PC-3 (cell line): ENCODE data around the gene ZNF496. TPM values are rescaled to one million over a fixed set of nuclear protein-coding genes. Genes with fewer than 3 reads are reported as not detected.

Source experiments
- ATAC-seq: fragments of 200-7000 bp; cut with Tn5 transposase; 2 replicates; pipeline ENCODE4 v1.9.1; 2020; ENCODE audit warnings: mild to moderate bottlenecking, moderate library complexity
- BruUV-seq: library from RNA; stranded (reverse); fragments of 400-500 nt; replicated peaks from 2 replicates; lab custom pipeline; 2021; lab: Mats Ljungman, UMichigan
- CTCF ChIA-PET: fragments of 300-600 bp; sonication (Branson Sonifier 250); formaldehyde crosslinking; loops from one replicate; lab custom pipeline; 2022; ENCODE audit warnings: antibody characterized with exemption; lab: Charles Lee
- POLR2A ChIA-PET: fragments of 300-600 bp; sonication (Branson Sonifier 250); formaldehyde crosslinking; loops from one replicate; lab custom pipeline; 2022; ENCODE audit warnings: antibody characterized with exemption; ENCODE audit not compliant: unreplicated experiment; lab: Charles Lee
- DNase-seq: peaks from one replicate; pipeline ENCODE4 v3.0.0-alpha.2; 2015
- H2AFZ ChIP-seq: fragments of 300-600 bp; sonication (generic); 2 replicates; pipeline ENCODE4 v1.6.0; 2016; ENCODE audit warnings: antibody characterized with exemption, low read length
- H3F3A ChIP-seq: fragments of 300-600 bp; sonication (generic); one replicate; pipeline ENCODE4 v1.6.0; 2017; ENCODE audit warnings: antibody characterized with exemption, low read length, control low read depth, mild to moderate bottlenecking; ENCODE audit not compliant: unreplicated experiment
- H3K27ac ChIP-seq: fragments of 300-600 bp; sonication (generic); 2 replicates; pipeline ENCODE4 v1.5.1; 2016; ENCODE audit warnings: mild to moderate bottlenecking, low read length
- H3K27me3 ChIP-seq: fragments of 300-600 bp; sonication (generic); 2 replicates; pipeline ENCODE4 v1.6.1; 2016; ENCODE audit warnings: low read length, mixed read lengths
- H3K36me3 ChIP-seq: fragments of 300-600 bp; sonication (generic); 2 replicates; pipeline ENCODE4 v1.6.1; 2016; ENCODE audit warnings: low read depth, mixed run types, low read length, mixed read lengths
- H3K4me1 ChIP-seq: fragments of 300-600 bp; sonication (generic); 2 replicates; pipeline ENCODE4 v1.5.1; 2016; ENCODE audit warnings: low read length; ENCODE audit not compliant: insufficient read depth
- H3K4me2 ChIP-seq: fragments of 300-600 bp; sonication (generic); 2 replicates; pipeline ENCODE4 v1.6.0; 2016; ENCODE audit warnings: low read length
- H3K4me3 ChIP-seq: fragments of 300-600 bp; sonication (generic); 2 replicates; pipeline ENCODE4 v1.5.1; 2016; ENCODE audit warnings: mild to moderate bottlenecking, low read length, mixed read lengths
- H3K79me2 ChIP-seq: fragments of 300-600 bp; sonication (generic); 2 replicates; pipeline ENCODE4 v1.6.1; 2017; ENCODE audit warnings: low read length, mixed read lengths
- H3K9ac ChIP-seq: fragments of 300-600 bp; sonication (generic); 2 replicates; pipeline ENCODE4 v1.6.0; 2016; ENCODE audit warnings: mild to moderate bottlenecking, low read length
- H3K9me2 ChIP-seq: fragments of 300-600 bp; sonication (generic); replicated peaks from 2 replicates; pipeline ENCODE4 v1.6.1; 2016; ENCODE audit warnings: mixed run types, low read length, mixed read lengths
- H3K9me3 ChIP-seq: fragments of 300-600 bp; sonication (generic); 2 replicates; pipeline ENCODE4 v1.6.1; 2016; ENCODE audit warnings: low read length, mixed read lengths
- H4K20me1 ChIP-seq: fragments of 300-600 bp; sonication (generic); 2 replicates; pipeline ENCODE4 v1.6.1; 2016; ENCODE audit warnings: low read length, mixed read lengths
- CTCF ChIP-seq: fragments of 300-600 bp; sonication (generic); conservative IDR thresholded peaks from 2 replicates; pipeline ENCODE4 v1.5.1; 2017; ENCODE audit warnings: antibody characterized with exemption, low read depth, mild to moderate bottlenecking, low read length
- EZH2 ChIP-seq: fragments of 300-600 bp; sonication (generic); IDR thresholded peaks from one replicate; pipeline ENCODE4 v1.6.1; 2017; ENCODE audit warnings: antibody characterized with exemption, mild to moderate bottlenecking, low read length; ENCODE audit not compliant: unreplicated experiment
- EZH2phosphoT487 ChIP-seq: fragments of 300-600 bp; sonication (generic); IDR thresholded peaks from 2 replicates; pipeline ENCODE4 v1.6.1; 2018; ENCODE audit warnings: mild to moderate bottlenecking, antibody characterized with exemption, low read length, borderline replicate concordance
- intact Hi-C: fragments of 100-400 bp; cut with micrococcal nuclease; formaldehyde crosslinking; loops from 2 replicates; pipeline ENCODE4 v1.9.0; 2023
- total RNA-seq: library from RNA; depleted of rRNA; stranded (reverse); fragments of >200 nt; gene quantifications from 2 replicates; pipeline ENCODE4 v1.2.3, GENCODE V29; 2014

The ZNF496 gene
- total RNA-seq, 1 experiment from 2014 or later = 79.4 TPM

DNA sequence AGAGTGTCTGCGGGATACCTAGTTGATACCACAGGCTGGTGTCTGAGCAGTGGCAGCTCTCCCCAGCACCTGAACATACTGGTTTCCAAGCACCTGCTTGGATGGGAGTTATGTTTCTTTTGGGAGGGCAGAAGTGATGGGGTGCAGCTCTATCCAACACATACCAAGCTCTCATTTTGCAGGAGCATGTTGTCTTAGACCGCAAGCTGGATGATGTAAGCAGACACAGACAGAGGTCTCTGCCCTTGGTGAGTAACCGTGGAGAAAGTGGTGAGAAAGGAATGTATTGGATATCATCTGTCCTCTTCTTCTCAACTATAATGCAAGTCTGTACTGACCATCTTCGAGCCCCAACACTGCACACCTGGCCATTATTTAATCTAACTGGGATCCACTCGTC is 37.4 kb downstream of the ZNF496 start:
- DNase-seq = peak; percentile 26

DNA sequence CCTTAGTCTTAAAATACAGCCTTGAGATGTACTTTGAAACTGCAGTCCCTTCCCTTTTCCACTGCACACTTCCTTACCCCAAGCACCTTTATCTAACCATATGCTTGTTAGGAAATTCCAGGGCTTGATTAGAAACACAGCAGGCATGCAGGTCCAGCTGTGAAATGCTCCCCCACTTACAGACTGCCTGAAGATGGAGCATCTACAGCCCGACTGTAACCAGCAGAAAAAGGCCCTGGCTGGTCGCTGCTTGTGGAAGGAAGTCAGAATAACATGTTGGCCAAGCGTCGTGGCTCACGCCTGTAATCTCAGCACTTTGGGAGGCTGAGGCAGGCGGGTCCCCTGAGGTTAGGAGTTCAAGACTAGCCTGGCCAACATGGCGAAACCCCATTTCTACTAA is 38.6 kb downstream of the ZNF496 start:
- BruUV-seq = no TSS peak
- no peaks in the 10 kb centered on the region for H3K79me2 ChIP-seq
- no peak overlapping the region for H2AFZ ChIP-seq
- H3K9me3 ChIP-seq = no peaks in the 10 kb centered on the region
- no peaks in the 10 kb centered on the region for H3K4me1 ChIP-seq
- H4K20me1 ChIP-seq = no peaks in the 10 kb centered on the region
- CTCF ChIA-PET = no interaction called here
- H3K9ac ChIP-seq = no peak overlapping the region
- H3K27me3 ChIP-seq = no peaks in the 10 kb centered on the region
- intact Hi-C loops = no loop called here
- no peak for DNase-seq
- no peak for ATAC-seq
- no peak overlapping the region for H3K4me2 ChIP-seq
- H3K9me2 ChIP-seq = no peaks in the 10 kb centered on the region
- no peak overlapping the region for H3K27ac ChIP-seq
- TF ChIP-seq EZH2 (no peak), EZH2phosphoT487 (no peak), CTCF (no peak)
- H3F3A ChIP-seq = no peaks in the 10 kb centered on the region
- no peak overlapping the region for H3K4me3 ChIP-seq
- no peaks in the 10 kb centered on the region for H3K36me3 ChIP-seq
- POLR2A ChIA-PET = no interaction called here

More for the DNA sequence above, 37.4 kb downstream of the ZNF496 start:
- H3K79me2 ChIP-seq = no peaks in the 10 kb centered on the region
- peaks cover 7% of the 10 kb centered on the region; the same call in 1 of the 2 replicates for H3K36me3 ChIP-seq
- H3K27me3 ChIP-seq = no peaks in the 10 kb centered on the region
- H3K27ac ChIP-seq = no peak overlapping the region
- ATAC-seq = no peak
- POLR2A ChIA-PET = no interaction called here
- H3K9ac ChIP-seq = no peak overlapping the region
- intact Hi-C loops = no loop called here
- H3K4me3 ChIP-seq = no peak overlapping the region
- TF ChIP-seq EZH2phosphoT487 = no peak
- TF ChIP-seq EZH2 = no peak
- no peak for TF ChIP-seq CTCF
- no peaks in the 10 kb centered on the region for H3K9me3 ChIP-seq
- BruUV-seq = no TSS peak
- no peaks in the 10 kb centered on the region for H4K20me1 ChIP-seq
- no peaks in the 10 kb centered on the region for H3K9me2 ChIP-seq
- no peaks in the 10 kb centered on the region for H3F3A ChIP-seq
- H3K4me1 ChIP-seq = no peaks in the 10 kb centered on the region
- CTCF ChIA-PET = no interaction called here
- no peak overlapping the region for H3K4me2 ChIP-seq
- H2AFZ ChIP-seq = no peak overlapping the region

- H3K4me2 ChIP-seq = no peak overlapping the region
- no peak for TF ChIP-seq EZH2phosphoT487
- TF ChIP-seq CTCF = no peak
- no peak for TF ChIP-seq EZH2
- no peak for DNase-seq
- intact Hi-C loops = no loop called here
- POLR2A ChIA-PET = no interaction called here
- no peaks in the 10 kb centered on the region for H3K4me1 ChIP-seq
- no peak overlapping the region for H2AFZ ChIP-seq
- H3K9ac ChIP-seq = no peak overlapping the region
- H3K79me2 ChIP-seq = no peaks in the 10 kb centered on the region
- H3K36me3 ChIP-seq = no peaks in the 10 kb centered on the region
- no peaks in the 10 kb centered on the region for H3K9me2 ChIP-seq
- CTCF ChIA-PET = no interaction called here
- H3K4me3 ChIP-seq = no peak overlapping the region
- H3K27ac ChIP-seq = no peak overlapping the region
- ATAC-seq = no peak
- H4K20me1 ChIP-seq = no peaks in the 10 kb centered on the region
- no peaks in the 10 kb centered on the region for H3F3A ChIP-seq
- no peaks in the 10 kb centered on the region for H3K27me3 ChIP-seq
- BruUV-seq = no TSS peak
- no peaks in the 10 kb centered on the region for H3K9me3 ChIP-seq
Measured at GRCh38 chr1:247291833-247292561, 39.7 kb downstream of the ZNF496 start.
